ENCODE results near the gene LPAR3. TPM values are rescaled to one million over a fixed set of nuclear protein-coding genes. Genes with fewer than 3 reads are reported as not detected.

Gene LPAR3
- total and polyA plus RNA-seq, 2 experiments from 2014 or later: 10.4 to 36.9 TPM

GRCh38 chr1:84930831-84931230 is 37.8 kb upstream of the LPAR3 start (continued):
- no peak for TF ChIP-seq REST (IDR thresholded peaks at IDR 0.05; ENCODE audit: unreplicated experiment)
- TF ChIP-seq STAT1 (IDR thresholded peaks at IDR 0.05; ENCODE audit: unreplicated experiment): no peak
- TF ChIP-seq CTCF (conservative IDR thresholded peaks at IDR 0.05; ENCODE audit: low read depth in 2 of 2): no peak
- no peak for TF ChIP-seq ZNF331 (CRISPR knock-in tag; IDR thresholded peaks at IDR 0.05; ENCODE audit: low read depth)

GRCh38 chr1:84930329-84930728 is 37.3 kb upstream of the LPAR3 start:
- Mint-ChIP-seq H3K27ac (no peak overlapping the region), H3K9me3 (no peaks in the 10 kb centered on the region), H3K4me3 (no peak overlapping the region), H3K4me1 (peaks cover 2% of the 10 kb centered on the region; the same call in 2 of the 3 replicates), H3K36me3 (ENCODE audit: low read depth) (no peaks in the 10 kb centered on the region), H3K27me3 (ENCODE audit: insufficient read depth, low read depth, poor library complexity) (no peaks in the 10 kb centered on the region)
- ATAC-seq (no peak), DNase-seq (ENCODE audit: low spot score) (no peak)
- Histone ChIP-seq H2AFZ (no peak overlapping the region), H3K27me3 (ENCODE audit: insufficient read depth) (no peaks in the 10 kb centered on the region), H3K4me2 (no peak overlapping the region), H3K4me1 (ENCODE audit: insufficient read depth) (no peaks in the 10 kb centered on the region; the same call in 1 of the 2 replicates), H3K79me2 (replicated peaks; ENCODE audit: insufficient read depth) (no peaks in the 10 kb centered on the region), H3K27ac (ENCODE audit: low read depth) (no peak overlapping the region), H4K20me1 (replicated peaks; ENCODE audit: insufficient read depth) (no peaks in the 10 kb centered on the region), H3K36me3 (ENCODE audit: insufficient read depth) (no peaks in the 10 kb centered on the region; the same call in 1 of the 2 replicates), H3K9me2 (ENCODE audit: insufficient read depth) (peaks cover 3% of the 10 kb centered on the region; the same call in 1 of the 2 replicates), H3F3A (replicated peaks; ENCODE audit: low read depth) (no peaks in the 10 kb centered on the region), H3K4me3 (no peak overlapping the region)
- TF ChIP-seq CTCF (conservative IDR thresholded peaks at IDR 0.05; ENCODE audit: low read depth in 2 of 2): no peak
- TF ChIP-seq REST (IDR thresholded peaks at IDR 0.05; ENCODE audit: unreplicated experiment): no peak
- no peak for TF ChIP-seq NANOG (IDR thresholded peaks at IDR 0.05; ENCODE audit: borderline replicate concordance)
- TF ChIP-seq JUNB (IDR thresholded peaks at IDR 0.05; ENCODE audit: unreplicated experiment): no peak

Measured in GM23338 (cell line).